Adipocyte (in vitro differentiated cells): ENCODE measurements around the gene PRR16.

Experiments
- DNase-seq: peaks from one replicate; pipeline ENCODE4 v3.0.0-alpha.2; 2015; ENCODE audit warnings: low read depth
- H3K27me3 ChIP-seq: replicated peaks from 2 replicates; pipeline ENCODE4 v1.7.0; 2013; ENCODE audit warnings: mild to moderate bottlenecking, low read length, moderate library complexity; ENCODE audit not compliant: control insufficient read depth, insufficient read depth
- H3K36me3 ChIP-seq: 2 replicates; pipeline ENCODE4 v1.7.0; 2013; ENCODE audit warnings: low read length, mild to moderate bottlenecking, moderate library complexity; ENCODE audit not compliant: control insufficient read depth, insufficient read depth, severe bottlenecking
- H3K4me1 ChIP-seq: 2 replicates; pipeline ENCODE4 v1.7.0; 2013; ENCODE audit warnings: mild to moderate bottlenecking, low read length, moderate library complexity; ENCODE audit not compliant: control insufficient read depth, insufficient read depth
- H3K4me3 ChIP-seq: 2 replicates; pipeline ENCODE4 v1.7.0; 2013; ENCODE audit warnings: mild to moderate bottlenecking, low read length, moderate library complexity
- H3K9ac ChIP-seq: 2 replicates; pipeline ENCODE4 v1.7.0; 2013; ENCODE audit warnings: mild to moderate bottlenecking, low read length, moderate library complexity
- H3K9me3 ChIP-seq: 2 replicates; pipeline ENCODE4 v1.7.0; 2013; ENCODE audit warnings: mild to moderate bottlenecking, low read length, moderate library complexity; ENCODE audit not compliant: control insufficient read depth

The PRR16 gene

GRCh38 chr5:120504057-120504456, 40.0 kb downstream of the PRR16 start:
- Histone ChIP-seq H3K4me1 (peaks cover 7% of the 10 kb centered on the region), H3K9ac (no peak overlapping the region), H3K36me3 (no peaks in the 10 kb centered on the region), H3K9me3 (no peaks in the 10 kb centered on the region), H3K4me3 (no peak overlapping the region), H3K27me3 (no peaks in the 10 kb centered on the region)
- no peak for DNase-seq

- DNase-seq: peak; percentile 46
- Histone ChIP-seq H3K27me3 (no peaks in the 10 kb centered on the region), H3K9me3 (no peaks in the 10 kb centered on the region), H3K9ac (no peak overlapping the region), H3K36me3 (no peaks in the 10 kb centered on the region), H3K4me3 (no peak overlapping the region), H3K4me1 (peaks cover 7% of the 10 kb centered on the region)
These were observed 43.1 kb downstream of the PRR16 start for GRCh38 chr5:120507197-120507596.

GRCh38 chr5:120507800-120508463, 43.8 kb downstream of the PRR16 start:
- no peaks in the 10 kb centered on the region for H3K9me3 ChIP-seq
- H3K27me3 ChIP-seq: no peaks in the 10 kb centered on the region
- DNase-seq: peak; percentile 69
- H3K4me1 ChIP-seq: peaks cover 7% of the 10 kb centered on the region
- no peaks in the 10 kb centered on the region for H3K36me3 ChIP-seq
- H3K4me3 ChIP-seq: no peak overlapping the region
- H3K9ac ChIP-seq: no peak overlapping the region

GRCh38 chr5:120509053-120509452, 45.0 kb downstream of the PRR16 start:
- H3K9me3 ChIP-seq: no peaks in the 10 kb centered on the region

GRCh38 chr5:120510098-120510637, 46.1 kb downstream of the PRR16 start:
- H3K9me3 ChIP-seq: no peaks in the 10 kb centered on the region
- H3K4me1 ChIP-seq: peaks cover 7% of the 10 kb centered on the region
- no peak overlapping the region for H3K9ac ChIP-seq
- H3K36me3 ChIP-seq: no peaks in the 10 kb centered on the region
- H3K4me3 ChIP-seq: no peak overlapping the region
- no peak for DNase-seq
- no peaks in the 10 kb centered on the region for H3K27me3 ChIP-seq

More at GRCh38 chr5:120509053-120509452, 45.0 kb downstream of the PRR16 start:
- no peak overlapping the region for H3K4me3 ChIP-seq
- H3K4me1 ChIP-seq: peaks cover 7% of the 10 kb centered on the region
- H3K36me3 ChIP-seq: no peaks in the 10 kb centered on the region
- peak; percentile 51 for DNase-seq
- no peaks in the 10 kb centered on the region for H3K27me3 ChIP-seq
- no peak overlapping the region for H3K9ac ChIP-seq

GRCh38 chr5:120510994-120511686, 47.0 kb downstream of the PRR16 start:
- Histone ChIP-seq H3K27me3 (no peaks in the 10 kb centered on the region), H3K4me3 (no peak overlapping the region), H3K9ac (no peak overlapping the region), H3K9me3 (no peaks in the 10 kb centered on the region), H3K4me1 (peaks cover 7% of the 10 kb centered on the region), H3K36me3 (no peaks in the 10 kb centered on the region)
- no peak for DNase-seq

GRCh38 chr5:120512068-120512467, 48.0 kb downstream of the PRR16 start:
- no peaks in the 10 kb centered on the region for H3K36me3 ChIP-seq
- no peak overlapping the region for H3K4me3 ChIP-seq
- H3K4me1 ChIP-seq: peaks cover 14% of the 10 kb centered on the region
- H3K9me3 ChIP-seq: no peaks in the 10 kb centered on the region
- H3K9ac ChIP-seq: no peak overlapping the region
- DNase-seq: no peak
- H3K27me3 ChIP-seq: no peaks in the 10 kb centered on the region

- Histone ChIP-seq H3K36me3 (no peaks in the 10 kb centered on the region), H3K9me3 (no peaks in the 10 kb centered on the region), H3K9ac (no peak overlapping the region), H3K4me3 (no peak overlapping the region), H3K4me1 (peaks cover 19% of the 10 kb centered on the region), H3K27me3 (no peaks in the 10 kb centered on the region)
- DNase-seq: no peak
These were observed 48.9 kb downstream of the PRR16 start for GRCh38 chr5:120512791-120513650.

GRCh38 chr5:120516805-120517204, 52.7 kb downstream of the PRR16 start:
- Histone ChIP-seq H3K36me3 (no peaks in the 10 kb centered on the region), H3K9ac (no peak overlapping the region), H3K4me1 (peaks cover 17% of the 10 kb centered on the region), H3K9me3 (no peaks in the 10 kb centered on the region), H3K4me3 (no peak overlapping the region), H3K27me3 (no peaks in the 10 kb centered on the region)
- peak; percentile 57 for DNase-seq

- Histone ChIP-seq H3K9ac (peak overlapping the region; percentile 43), H3K4me1 (peaks cover 17% of the 10 kb centered on the region), H3K9me3 (no peaks in the 10 kb centered on the region), H3K27me3 (no peaks in the 10 kb centered on the region), H3K36me3 (no peaks in the 10 kb centered on the region), H3K4me3 (no peak overlapping the region)
- no peak for DNase-seq
These were observed 53.6 kb downstream of the PRR16 start for GRCh38 chr5:120517607-120518252.
